MCF 10A (cell line): ENCODE data around the gene CACNG6. TPM values are rescaled to one million over a fixed set of nuclear protein-coding genes. Genes with fewer than 3 reads are reported as not detected.

Source experiments
- BruUV-seq: library from RNA; stranded (reverse); fragments of 400-500 nt; replicated peaks from 2 replicates; lab custom pipeline; 2021; lab: Mats Ljungman, UMichigan
- CTCF ChIA-PET: fragments of 300-600 bp; sonication (Branson Sonifier 250); formaldehyde crosslinking; extraction: SDS; loops from one replicate; lab custom pipeline; 2021; ENCODE audit warnings: antibody characterized with exemption, inconsistent platforms; lab: Yijun Ruan, JAX
- POLR2A ChIA-PET: fragments of 300-600, 350-650 bp; sonication (Branson Sonifier 250); formaldehyde crosslinking; extraction: SDS; loops from one replicate; lab custom pipeline; 2020; ENCODE audit warnings: antibody characterized with exemption, inconsistent platforms; lab: Yijun Ruan, JAX
- DNase-seq: peaks from one replicate; pipeline ENCODE4 v3.0.0-alpha.2; 2018; ENCODE audit not compliant: unreplicated experiment
- H3K27ac Mint-ChIP-seq: one replicate; pipeline ENCODE4 v1.8.0; 2022; ENCODE audit warnings: mild to moderate bottlenecking, low read depth, mixed read lengths; ENCODE audit not compliant: unreplicated experiment
- H3K27me3 Mint-ChIP-seq: one replicate; pipeline ENCODE4 v1.8.0; 2022; ENCODE audit warnings: mixed read lengths; ENCODE audit not compliant: insufficient read depth, unreplicated experiment
- H3K36me3 Mint-ChIP-seq: one replicate; pipeline ENCODE4 v1.8.0; 2022; ENCODE audit warnings: mild to moderate bottlenecking, moderate library complexity, mixed read lengths; ENCODE audit not compliant: insufficient read depth, unreplicated experiment
- H3K4me1 Mint-ChIP-seq: one replicate; pipeline ENCODE4 v1.8.0; 2022; ENCODE audit warnings: mixed read lengths; ENCODE audit not compliant: insufficient read depth, unreplicated experiment
- H3K4me3 Mint-ChIP-seq: one replicate; pipeline ENCODE4 v1.8.0; 2022; ENCODE audit warnings: mild to moderate bottlenecking, moderate library complexity, mixed read lengths; ENCODE audit not compliant: unreplicated experiment
- H3K9me3 Mint-ChIP-seq: one replicate; pipeline ENCODE4 v1.8.0; 2022; ENCODE audit warnings: mixed read lengths; ENCODE audit not compliant: unreplicated experiment
- intact Hi-C: fragments of 100-400 bp; cut with micrococcal nuclease; formaldehyde crosslinking; loops from 2 replicates; pipeline ENCODE4 v1.14.1; 2022
- total RNA-seq: library from RNA; stranded (reverse); gene quantifications from 2 replicates; pipeline ENCODE4 v1.2.3, GENCODE V29; 2022
- TF ChIP-seq, protein P1 (sequence below): fragments of 200-600 bp; IDR thresholded peaks from one replicate; pipeline ENCODE4 v1.8.0; 2022; ENCODE audit warnings: antibody characterized with exemption, mild to moderate bottlenecking; ENCODE audit not compliant: unreplicated experiment

CACNG6 gene
- total RNA-seq, 1 experiment from 2014 or later: not detected

DNA sequence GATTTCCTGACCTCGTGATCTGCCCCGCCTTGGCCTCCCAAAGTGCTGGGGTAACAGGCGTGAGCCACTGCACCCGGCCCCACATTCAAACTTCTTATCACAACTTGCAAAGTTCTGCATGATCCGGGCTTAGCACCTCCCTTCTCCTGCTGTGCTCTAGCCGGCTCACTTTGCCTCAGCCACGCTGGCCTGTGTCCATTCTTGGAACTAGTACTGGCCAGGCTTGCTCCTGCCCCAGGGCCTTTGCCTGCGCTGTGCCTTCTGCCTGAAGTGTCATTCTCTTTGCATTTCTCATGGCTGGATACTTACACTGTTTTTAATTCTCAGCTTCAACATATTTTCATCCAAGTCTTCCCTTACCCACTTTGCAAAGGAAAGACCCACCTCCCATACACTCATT, 29.9 kb downstream of the CACNG6 start:
- no peaks in the 10 kb centered on the region for H3K27me3 Mint-ChIP-seq
- TF ChIP-seq, protein P1, sequence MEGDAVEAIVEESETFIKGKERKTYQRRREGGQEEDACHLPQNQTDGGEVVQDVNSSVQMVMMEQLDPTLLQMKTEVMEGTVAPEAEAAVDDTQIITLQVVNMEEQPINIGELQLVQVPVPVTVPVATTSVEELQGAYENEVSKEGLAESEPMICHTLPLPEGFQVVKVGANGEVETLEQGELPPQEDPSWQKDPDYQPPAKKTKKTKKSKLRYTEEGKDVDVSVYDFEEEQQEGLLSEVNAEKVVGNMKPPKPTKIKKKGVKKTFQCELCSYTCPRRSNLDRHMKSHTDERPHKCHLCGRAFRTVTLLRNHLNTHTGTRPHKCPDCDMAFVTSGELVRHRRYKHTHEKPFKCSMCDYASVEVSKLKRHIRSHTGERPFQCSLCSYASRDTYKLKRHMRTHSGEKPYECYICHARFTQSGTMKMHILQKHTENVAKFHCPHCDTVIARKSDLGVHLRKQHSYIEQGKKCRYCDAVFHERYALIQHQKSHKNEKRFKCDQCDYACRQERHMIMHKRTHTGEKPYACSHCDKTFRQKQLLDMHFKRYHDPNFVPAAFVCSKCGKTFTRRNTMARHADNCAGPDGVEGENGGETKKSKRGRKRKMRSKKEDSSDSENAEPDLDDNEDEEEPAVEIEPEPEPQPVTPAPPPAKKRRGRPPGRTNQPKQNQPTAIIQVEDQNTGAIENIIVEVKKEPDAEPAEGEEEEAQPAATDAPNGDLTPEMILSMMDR: no peak
- intact Hi-C loops: loop anchor here (5.0 kb wide), 1 partner anchor 214 kb away; no protein-coding TSS in a partner anchor
- no TSS peak for BruUV-seq
- no peaks in the 10 kb centered on the region for H3K9me3 Mint-ChIP-seq
- no peak overlapping the region for H3K27ac Mint-ChIP-seq
- no peak overlapping the region for H3K4me3 Mint-ChIP-seq
- H3K36me3 Mint-ChIP-seq: no peaks in the 10 kb centered on the region
- no peak for DNase-seq
- POLR2A ChIA-PET: no interaction called here
- CTCF ChIA-PET: interaction anchor here (0.6 to 5.3 kb wide), 7 partner anchors 153 to 331 kb away, joined by 3 to 38 read pairs (median 4); partner anchors contain the start of gene MYADM
- H3K4me1 Mint-ChIP-seq: peaks cover 10% of the 10 kb centered on the region

DNA sequence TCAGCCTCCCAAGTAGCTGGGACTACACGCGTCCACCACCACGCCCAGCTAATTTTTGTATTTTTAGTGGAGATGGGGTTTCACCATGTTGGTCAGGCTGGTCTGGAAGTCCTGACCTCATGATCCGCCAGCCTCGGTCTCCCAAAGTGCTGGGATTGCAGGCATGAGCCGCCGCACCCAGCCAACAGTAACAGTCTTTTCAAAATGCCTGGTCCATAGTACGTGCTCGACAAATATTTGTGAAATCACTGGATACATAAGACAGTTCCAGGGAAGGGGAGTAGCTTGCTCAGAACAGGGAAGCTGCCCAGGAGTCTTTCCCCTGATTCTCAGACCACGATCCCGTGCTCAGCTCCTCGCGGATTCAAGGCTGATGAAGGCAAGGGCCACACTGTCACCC, 30.5 kb downstream of the CACNG6 start:
- intact Hi-C loops: loop anchor here (5.0 kb wide), 1 partner anchor 215 kb away; no protein-coding TSS in a partner anchor
- BruUV-seq: no TSS peak
- CTCF ChIA-PET: interaction anchor here (0.5 to 9.1 kb wide), 14 partner anchors 10 to 392 kb away, joined by 3 to 146 read pairs (median 3); partner anchors contain the start of gene MYADM

DNA sequence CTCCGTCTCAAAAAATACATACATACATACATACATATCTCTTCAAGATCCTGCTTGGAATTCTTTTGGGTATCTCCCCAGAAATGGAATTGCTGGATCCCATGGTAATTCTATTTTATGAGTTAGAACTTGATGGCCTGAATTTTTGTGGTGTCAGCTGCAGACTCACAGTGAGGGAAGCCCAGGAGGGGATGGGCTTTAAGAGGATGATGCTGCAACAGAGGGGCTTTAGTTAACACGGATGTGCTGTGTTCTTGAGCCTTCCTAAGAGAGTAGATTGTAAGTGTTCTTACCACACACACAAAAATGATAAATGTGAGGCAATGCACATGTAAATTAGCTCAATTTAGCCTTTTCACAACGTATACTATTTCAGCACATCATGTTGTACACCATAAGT, 31.8 kb downstream of the CACNG6 start:
- Mint-ChIP-seq H3K4me3 (no peak overlapping the region), H3K9me3 (no peaks in the 10 kb centered on the region), H3K36me3 (no peaks in the 10 kb centered on the region), H3K27ac (no peak overlapping the region), H3K4me1 (peaks cover 10% of the 10 kb centered on the region), H3K27me3 (no peaks in the 10 kb centered on the region)
- ChIA-PET CTCF (interaction anchor here (0.5 to 9.1 kb wide), 39 partner anchors 8 to 828 kb away, joined by 3 to 146 read pairs (median 6); partner anchors contain the start of gene MYADM), POLR2A (interaction anchor here (0.6 to 1.6 kb wide), 2 partner anchors 182 to 1264 kb away, joined by 3 to 6 read pairs; no protein-coding TSS in a partner anchor)
- DNase-seq: no peak
- BruUV-seq: no TSS peak
- intact Hi-C loops: loop anchor here (5.0 kb wide), 1 partner anchor 216 kb away; no protein-coding TSS in a partner anchor
- TF ChIP-seq, protein P1: no peak

More for the DNA sequence above, 30.5 kb downstream of the CACNG6 start:
- POLR2A ChIA-PET: interaction anchor here (0.6 to 1.6 kb wide), 2 partner anchors 181 to 655 kb away, joined by 3 to 6 read pairs; no protein-coding TSS in a partner anchor
- DNase-seq: no peak
- Mint-ChIP-seq H3K27me3 (no peaks in the 10 kb centered on the region), H3K9me3 (no peaks in the 10 kb centered on the region), H3K4me1 (peaks cover 10% of the 10 kb centered on the region), H3K36me3 (no peaks in the 10 kb centered on the region), H3K27ac (no peak overlapping the region), H3K4me3 (no peak overlapping the region)
- TF ChIP-seq, protein P1: no peak

DNA sequence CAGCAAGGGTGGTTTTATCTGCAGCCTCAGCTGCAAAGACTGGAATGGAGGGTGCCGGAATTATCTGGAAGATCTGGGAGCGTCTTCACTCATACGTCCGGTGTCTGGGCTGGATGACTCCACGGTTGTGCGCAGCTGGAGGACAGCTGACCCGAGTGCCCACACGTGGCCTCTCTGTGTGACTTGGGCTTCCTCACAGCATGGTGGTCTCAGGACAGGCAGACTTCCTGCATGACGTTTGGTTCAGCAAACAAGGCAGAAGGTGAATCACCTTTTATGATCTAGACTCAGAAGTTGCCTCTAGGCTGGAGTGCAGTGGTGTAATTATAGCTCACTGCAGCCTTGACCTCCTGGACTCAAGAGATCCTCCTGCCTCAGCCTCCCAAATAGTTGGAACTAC, 33.2 kb downstream of the CACNG6 start:
- no peaks in the 10 kb centered on the region for H3K27me3 Mint-ChIP-seq
- no peak overlapping the region for H3K27ac Mint-ChIP-seq
- H3K4me3 Mint-ChIP-seq: no peak overlapping the region
- ChIA-PET POLR2A (interaction anchor here (0.7 kb wide), 1 partner anchor 171 kb away, joined by 4 read pairs; no protein-coding TSS in a partner anchor), CTCF (interaction anchor here (0.6 to 9.1 kb wide), 34 partner anchors 8 to 362 kb away, joined by 3 to 146 read pairs (median 6); no protein-coding TSS in a partner anchor)
- intact Hi-C loops: loop anchor here (1.0 to 5.0 kb wide), 4 partner anchors 117 to 231 kb away; no protein-coding TSS in a partner anchor
- no peaks in the 10 kb centered on the region for H3K9me3 Mint-ChIP-seq
- TF ChIP-seq, protein P1: no peak
- DNase-seq: no peak
- BruUV-seq: no TSS peak
- H3K36me3 Mint-ChIP-seq: no peaks in the 10 kb centered on the region
- peaks cover 4% of the 10 kb centered on the region for H3K4me1 Mint-ChIP-seq
